ENCODE measurements around the gene USP17L19.
"Not testable (repeated sequence)": the region's sequence is repeated elsewhere in the genome, so short reads cannot be mapped to it uniquely, and the experiment has no call there.

The USP17L19 gene

GRCh38 chr4:9253078-9253477 is at the start of gene USP17L19:
TSS of gene USP17L19 (plus strand) at chr4:9253378. CDS start at chr4:9253378, 0 bp downstream.
- not testable (repeated sequence) for DNase-seq (ENCODE audit: low spot score)

GRCh38 chr4:9210357-9210756 is 42.8 kb upstream of the USP17L19 start, which contains the start of gene USP17L10:
TSS of gene USP17L10 (plus strand) at chr4:9210657. CDS start at chr4:9210657, 0 bp downstream.
- not testable (repeated sequence) for DNase-seq (ENCODE audit: low spot score)

GRCh38 chr4:9214701-9215100 is 38.5 kb upstream of the USP17L19 start:
- DNase-seq (ENCODE audit: low spot score) = not testable (repeated sequence)

- DNase-seq (ENCODE audit: low spot score) = not testable (repeated sequence)
Measured at GRCh38 chr4:9215105-9215504, 38.1 kb upstream of the USP17L19 start, which contains the start of gene USP17L11. TSS of gene USP17L11 (plus strand) at chr4:9215405. CDS start at chr4:9215405, 0 bp downstream.

DNA sequence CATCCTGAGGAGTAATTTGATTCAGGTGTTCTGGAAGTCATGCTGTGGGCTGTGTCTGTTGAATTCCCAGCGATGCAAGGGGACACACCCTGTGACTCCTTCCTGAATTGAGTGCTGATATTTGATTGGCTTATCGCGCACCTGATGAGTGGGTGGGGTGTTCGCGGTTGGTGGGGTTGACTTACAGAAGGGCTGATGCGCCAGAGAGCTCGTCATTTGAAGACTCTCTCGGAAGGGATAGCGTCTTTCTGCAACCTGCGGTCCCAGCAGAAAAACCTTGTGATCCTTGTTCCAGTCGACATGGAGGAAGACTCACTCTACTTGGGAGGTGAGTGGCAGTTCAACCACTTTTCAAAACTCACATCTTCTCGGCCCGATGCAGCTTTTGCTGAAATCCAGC is 33.3 kb upstream of the USP17L19 start, which contains the start of gene USP17L12:
USP17L12 (plus strand) TSS at position 301 of the 400 bp plus-strand sequence; CDS start at position 301, 0 bp downstream.
- not testable (repeated sequence) for DNase-seq (ENCODE audit: low spot score)

GRCh38 chr4:9224596-9224995 is 28.6 kb upstream of the USP17L19 start, which contains the start of gene USP17L13:
TSS of gene USP17L13 (plus strand) at chr4:9224896. CDS start at chr4:9224896, 0 bp downstream.
- DNase-seq (ENCODE audit: low spot score) = not testable (repeated sequence)

- DNase-seq (ENCODE audit: low spot score) = not testable (repeated sequence)
Measured at GRCh38 chr4:9230249-9230648, 22.9 kb upstream of the USP17L19 start.

GRCh38 chr4:9234085-9234484 is 19.1 kb upstream of the USP17L19 start, which contains the start of gene USP17L15:
TSS of gene USP17L15 (plus strand) at chr4:9234385. CDS start at chr4:9234385, 0 bp downstream.
- not testable (repeated sequence) for DNase-seq (ENCODE audit: low spot score)

DNA sequence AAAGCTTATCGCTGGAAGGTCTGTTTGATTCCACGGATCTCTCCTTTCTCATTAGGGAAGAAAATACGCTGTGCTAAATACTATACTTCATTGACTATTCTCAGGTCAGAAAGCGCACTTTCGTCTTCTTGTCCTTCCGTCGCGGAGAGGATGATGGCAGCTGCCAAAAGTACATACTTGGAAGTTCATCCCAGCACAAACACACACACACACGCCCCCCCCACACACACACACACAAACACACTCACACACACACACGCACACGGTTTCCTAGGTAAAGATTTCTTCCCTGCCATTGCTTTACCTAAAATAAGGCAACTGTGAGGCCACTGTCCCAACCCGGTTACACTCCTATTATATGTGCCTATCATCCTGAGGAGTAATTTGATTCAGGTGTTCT is 14.7 kb upstream of the USP17L19 start:
- not testable (repeated sequence) for DNase-seq (ENCODE audit: low spot score)

DNA sequence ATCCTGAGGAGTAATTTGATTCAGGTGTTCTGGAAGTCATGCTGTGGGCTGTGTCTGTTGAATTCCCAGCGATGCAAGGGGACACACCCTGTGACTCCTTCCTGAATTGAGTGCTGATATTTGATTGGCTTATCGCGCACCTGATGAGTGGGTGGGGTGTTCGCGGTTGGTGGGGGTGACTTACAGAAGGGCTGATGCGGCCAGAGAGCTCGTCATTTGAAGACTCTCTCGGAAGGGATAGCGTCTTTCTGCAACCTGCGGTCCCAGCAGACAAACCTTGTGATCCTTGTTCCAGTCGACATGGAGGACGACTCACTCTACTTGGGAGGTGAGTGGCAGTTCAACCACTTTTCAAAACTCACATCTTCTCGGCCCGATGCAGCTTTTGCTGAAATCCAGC is 9.6 kb upstream of the USP17L19 start, which contains the start of gene USP17L17:
USP17L17 (plus strand) TSS at position 301 of the 400 bp plus-strand sequence; CDS start at position 301, 0 bp downstream.
- not testable (repeated sequence) for DNase-seq (ENCODE audit: low spot score)

- DNase-seq (ENCODE audit: low spot score) = not testable (repeated sequence)
Measured at GRCh38 chr4:9247953-9248680, 5.1 kb upstream of the USP17L19 start, which contains the start of gene USP17L18. TSS of gene USP17L18 (plus strand) at chr4:9248630. CDS start at chr4:9248630, 0 bp downstream.

DNA sequence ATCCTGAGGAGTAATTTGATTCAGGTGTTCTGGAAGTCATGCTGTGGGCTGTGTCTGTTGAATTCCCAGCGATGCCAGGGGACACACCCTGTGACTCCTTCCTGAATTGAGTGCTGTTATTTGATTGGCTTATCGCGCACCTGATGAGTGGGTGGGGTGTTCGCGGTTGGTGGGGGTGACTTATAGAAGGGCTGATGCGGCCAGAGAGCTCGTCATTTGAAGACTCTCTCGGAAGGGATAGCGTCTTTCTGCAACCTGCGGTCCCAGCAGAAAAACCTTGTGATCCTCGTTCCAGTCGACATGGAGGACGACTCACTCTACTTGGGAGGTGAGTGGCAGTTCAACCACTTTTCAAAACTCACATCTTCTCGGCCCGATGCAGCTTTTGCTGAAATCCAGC is 4.6 kb downstream of the USP17L19 start, which contains the start of gene USP17L20:
USP17L20 (plus strand) TSS at position 301 of the 400 bp plus-strand sequence; CDS start at position 301, 0 bp downstream.
- DNase-seq (ENCODE audit: low spot score) = not testable (repeated sequence)

DNA sequence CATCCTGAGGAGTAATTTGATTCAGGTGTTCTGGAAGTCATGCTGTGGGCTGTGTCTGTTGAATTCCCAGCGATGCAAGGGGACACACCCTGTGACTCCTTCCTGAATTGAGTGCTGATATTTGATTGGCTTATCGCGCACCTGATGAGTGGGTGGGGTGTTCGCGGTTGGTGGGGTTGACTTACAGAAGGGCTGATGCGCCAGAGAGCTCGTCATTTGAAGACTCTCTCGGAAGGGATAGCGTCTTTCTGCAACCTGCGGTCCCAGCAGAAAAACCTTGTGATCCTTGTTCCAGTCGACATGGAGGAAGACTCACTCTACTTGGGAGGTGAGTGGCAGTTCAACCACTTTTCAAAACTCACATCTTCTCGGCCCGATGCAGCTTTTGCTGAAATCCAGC is 9.4 kb downstream of the USP17L19 start, which contains the start of gene USP17L21:
USP17L21 (plus strand) TSS at position 301 of the 400 bp plus-strand sequence; CDS start at position 301, 0 bp downstream.
- DNase-seq (ENCODE audit: low spot score) = not testable (repeated sequence)

DNA sequence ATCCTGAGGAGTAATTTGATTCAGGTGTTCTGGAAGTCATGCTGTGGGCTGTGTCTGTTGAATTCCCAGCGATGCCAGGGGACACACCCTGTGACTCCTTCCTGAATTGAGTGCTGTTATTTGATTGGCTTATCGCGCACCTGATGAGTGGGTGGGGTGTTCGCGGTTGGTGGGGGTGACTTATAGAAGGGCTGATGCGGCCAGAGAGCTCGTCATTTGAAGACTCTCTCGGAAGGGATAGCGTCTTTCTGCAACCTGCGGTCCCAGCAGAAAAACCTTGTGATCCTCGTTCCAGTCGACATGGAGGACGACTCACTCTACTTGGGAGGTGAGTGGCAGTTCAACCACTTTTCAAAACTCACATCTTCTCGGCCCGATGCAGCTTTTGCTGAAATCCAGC is 14.1 kb downstream of the USP17L19 start, which contains the start of gene USP17L22:
USP17L22 (plus strand) TSS at position 301 of the 400 bp plus-strand sequence; CDS start at position 301, 0 bp downstream.
- not testable (repeated sequence) for DNase-seq (ENCODE audit: low spot score)

- not testable (repeated sequence) for DNase-seq (ENCODE audit: low spot score)
Measured at GRCh38 chr4:9271719-9272118, 18.5 kb downstream of the USP17L19 start.
